Effector memory CD8-positive, alpha-beta T cell (primary cell): ENCODE results near the gene SLC5A4.

Experiments
- ATAC-seq: fragments of 150-1000 bp; cut with Tn5 transposase; replicated peaks from 2 replicates; pipeline ENCODE4 v1.10.0; 2021; ENCODE audit warnings: mild to moderate bottlenecking, moderate library complexity
- DNase-seq, 3 experiments: peaks; one replicate each; pipeline ENCODE4 v3.0.0; 2021
- H3K27ac Mint-ChIP-seq, 2 donors: one replicate each; pipeline ENCODE4 v1.8.0; 2022; ENCODE audit warnings: mild to moderate bottlenecking in 2 of 2, mixed read lengths in 2 of 2, moderate library complexity in 2 of 2
- H3K27me3 Mint-ChIP-seq, 2 donors: one replicate each; pipeline ENCODE4 v1.8.0; 2022; ENCODE audit warnings: mixed read lengths in 2 of 2
- H3K36me3 Mint-ChIP-seq: one replicate; pipeline ENCODE4 v1.8.0; 2022; ENCODE audit warnings: mild to moderate bottlenecking, moderate library complexity, mixed read lengths; ENCODE audit not compliant: insufficient read depth
- H3K4me1 Mint-ChIP-seq, 2 donors: one replicate each; pipeline ENCODE4 v1.8.0; 2022; ENCODE audit warnings: low read depth in 2 of 2, mixed read lengths in 2 of 2
- H3K4me3 Mint-ChIP-seq, 2 donors: one replicate each; pipeline ENCODE4 v1.8.0; 2022; ENCODE audit warnings: mild to moderate bottlenecking in 2 of 2, mixed read lengths in 2 of 2, moderate library complexity in 2 of 2
- H3K9me3 Mint-ChIP-seq, 2 donors: one replicate each; pipeline ENCODE4 v1.8.0; 2022; ENCODE audit warnings: mixed read lengths in 2 of 2

Gene SLC5A4

DNA sequence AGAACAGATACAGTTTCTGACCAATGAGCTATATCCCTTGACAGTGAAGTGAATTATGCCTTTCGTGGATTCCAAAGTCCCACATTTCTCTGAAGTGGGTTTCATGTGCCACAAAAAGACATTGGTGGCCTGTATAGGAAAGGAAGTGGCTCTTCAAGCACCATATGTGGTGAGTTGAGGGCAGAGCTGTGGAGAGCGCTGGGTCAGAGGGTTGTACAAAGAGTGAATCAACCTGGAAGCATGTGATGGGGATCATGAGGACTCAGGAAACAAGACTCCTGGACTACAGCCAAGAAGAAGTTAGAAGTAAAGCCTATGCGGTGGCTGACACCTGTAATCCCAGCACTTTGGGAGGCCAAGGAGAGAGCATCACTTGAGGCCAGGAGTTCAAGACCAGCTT, 579 bp upstream of the SLC5A4 start:
- Mint-ChIP-seq H3K36me3 (no peaks in the 10 kb centered on the region), H3K27ac (no peak overlapping the region), H3K27me3 (peaks cover 38 to 69% of the 10 kb centered on the region in 2 donors), H3K9me3 (no peaks in the 10 kb centered on the region), H3K4me1 (peaks cover 0 to 6% of the 10 kb centered on the region in 2 donors), H3K4me3 (no peak overlapping the region)
- ATAC-seq (no peak), DNase-seq (no peak)

DNA sequence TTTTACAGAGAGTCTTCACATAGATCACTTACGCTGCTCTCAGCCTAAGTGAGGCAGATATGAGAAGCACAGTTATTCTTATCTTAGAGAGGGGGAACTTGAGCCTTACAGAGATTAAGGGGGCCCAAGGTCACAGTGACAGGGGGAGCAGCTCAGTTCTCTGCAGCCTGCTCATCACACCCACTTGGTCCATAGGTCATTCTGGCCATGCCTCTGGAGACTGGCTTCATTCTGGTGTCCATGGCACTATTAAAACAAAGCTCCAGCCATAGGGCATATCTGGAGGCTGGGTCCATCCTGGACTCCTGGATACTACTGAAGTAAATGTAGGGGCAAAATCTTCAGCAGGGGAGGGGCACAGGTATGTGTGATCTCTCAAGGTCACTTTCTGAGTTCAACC, 5.9 kb downstream of the SLC5A4 start:
- Mint-ChIP-seq H3K27me3 (peaks cover 50 to 73% of the 10 kb centered on the region in 2 donors), H3K9me3 (no peaks in the 10 kb centered on the region), H3K36me3 (no peaks in the 10 kb centered on the region), H3K4me3 (no peak overlapping the region), H3K4me1 (no peaks in the 10 kb centered on the region), H3K27ac (no peak overlapping the region)
- ATAC-seq (no peak), DNase-seq (no peak)

DNA sequence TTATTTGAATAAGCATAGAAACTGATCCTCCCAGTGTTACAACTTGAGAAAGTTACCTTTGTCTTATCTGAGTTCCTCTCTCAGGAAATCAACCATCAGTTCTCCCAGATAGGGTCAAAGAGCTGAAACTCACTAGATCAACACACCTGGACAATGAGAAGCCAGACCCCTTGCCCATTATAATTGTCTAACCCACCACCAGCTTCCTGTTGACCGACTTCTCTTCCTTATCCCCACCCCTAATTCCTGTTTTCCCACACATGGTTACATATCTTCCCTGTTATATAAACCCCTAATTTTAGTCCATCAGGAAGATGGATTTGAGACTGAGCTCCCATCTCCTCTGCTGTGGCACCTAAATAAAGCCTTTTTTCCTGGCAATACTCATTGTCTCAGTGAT, 6.9 kb downstream of the SLC5A4 start:
- ATAC-seq (no peak), DNase-seq (no peak)
- H3K9me3 Mint-ChIP-seq, result no peaks in the 10 kb centered on the region
- H3K36me3 Mint-ChIP-seq, result no peaks in the 10 kb centered on the region
- H3K27ac Mint-ChIP-seq, result no peak overlapping the region
- no peak overlapping the region for H3K4me3 Mint-ChIP-seq
- peaks cover 51 to 65% of the 10 kb centered on the region in 2 donors for H3K27me3 Mint-ChIP-seq
- no peaks in the 10 kb centered on the region for H3K4me1 Mint-ChIP-seq

DNA sequence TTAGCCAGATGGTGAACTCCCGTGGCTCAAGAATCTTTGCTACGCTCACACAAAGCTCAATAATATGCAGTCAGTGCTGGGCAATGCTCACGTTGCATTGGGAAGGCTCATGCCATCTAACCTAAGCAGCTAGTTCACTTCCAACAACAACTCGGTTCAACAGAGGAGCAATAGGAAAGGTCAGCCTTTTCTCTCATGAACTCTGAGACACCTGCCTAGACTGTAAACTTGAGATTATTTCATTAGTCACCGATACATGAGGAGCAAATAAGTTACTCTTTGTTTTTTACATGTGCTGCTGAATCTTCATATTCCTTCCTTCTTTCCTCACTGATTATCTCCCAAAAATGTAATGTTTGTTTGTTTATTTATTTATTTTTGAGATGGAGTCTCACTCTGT, 9.0 kb downstream of the SLC5A4 start:
- H3K9me3 Mint-ChIP-seq, result no peaks in the 10 kb centered on the region
- peaks cover 51 to 64% of the 10 kb centered on the region in 2 donors for H3K27me3 Mint-ChIP-seq
- no peaks in the 10 kb centered on the region for H3K4me1 Mint-ChIP-seq
- DNase-seq, result no peak
- H3K4me3 Mint-ChIP-seq, result no peak overlapping the region
- no peaks in the 10 kb centered on the region for H3K36me3 Mint-ChIP-seq
- H3K27ac Mint-ChIP-seq, result no peak overlapping the region
- ATAC-seq, result no peak

- no peak overlapping the region for H3K4me3 Mint-ChIP-seq
- no peak overlapping the region for H3K27ac Mint-ChIP-seq
- peaks cover 48 to 57% of the 10 kb centered on the region in 2 donors for H3K27me3 Mint-ChIP-seq
- no peak for ATAC-seq
- no peaks in the 10 kb centered on the region for H3K4me1 Mint-ChIP-seq
- H3K9me3 Mint-ChIP-seq, result no peaks in the 10 kb centered on the region
- DNase-seq, result no peak
- no peaks in the 10 kb centered on the region for H3K36me3 Mint-ChIP-seq
Observed at GRCh38 chr22:32245042-32245441, 10.1 kb downstream of the SLC5A4 start.

- no peak for ATAC-seq
- no peaks in the 10 kb centered on the region for H3K9me3 Mint-ChIP-seq
- no peak overlapping the region for H3K4me3 Mint-ChIP-seq
- no peak for DNase-seq
- no peaks in the 10 kb centered on the region for H3K36me3 Mint-ChIP-seq
- H3K4me1 Mint-ChIP-seq, result no peaks in the 10 kb centered on the region
- H3K27ac Mint-ChIP-seq, result no peak overlapping the region
- H3K27me3 Mint-ChIP-seq, result peaks cover 43 to 52% of the 10 kb centered on the region in 2 donors
Observed at GRCh38 chr22:32244547-32244946, 10.6 kb downstream of the SLC5A4 start.

DNA sequence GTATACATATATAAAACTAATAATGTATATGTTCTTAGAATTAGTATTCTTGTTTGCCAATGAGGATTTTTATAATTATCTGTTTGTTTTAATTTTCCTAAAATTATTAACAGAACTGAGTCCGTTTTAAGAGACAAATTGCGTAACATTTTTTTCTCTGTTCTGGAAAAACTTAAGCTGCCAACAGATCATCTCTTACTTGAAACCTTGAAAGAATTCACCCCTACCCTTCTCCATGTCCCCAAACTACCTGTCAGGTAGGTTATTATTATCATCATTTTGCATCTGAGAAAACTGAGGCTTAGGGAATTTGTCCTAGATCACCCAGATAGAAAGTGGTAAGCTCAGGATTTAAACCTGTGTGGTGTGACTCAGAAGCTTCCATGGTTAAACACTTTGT, 14.7 kb downstream of the SLC5A4 start:
- Mint-ChIP-seq H3K4me3 (no peak overlapping the region), H3K27ac (no peak overlapping the region), H3K4me1 (no peaks in the 10 kb centered on the region), H3K9me3 (no peaks in the 10 kb centered on the region), H3K27me3 (peaks cover 38 to 47% of the 10 kb centered on the region in 2 donors), H3K36me3 (no peaks in the 10 kb centered on the region)
- DNase-seq, result no peak
- ATAC-seq, result no peak

- no peaks in the 10 kb centered on the region for H3K4me1 Mint-ChIP-seq
- no peak overlapping the region for H3K4me3 Mint-ChIP-seq
- H3K9me3 Mint-ChIP-seq, result no peaks in the 10 kb centered on the region
- no peak overlapping the region for H3K27ac Mint-ChIP-seq
- DNase-seq (no peak), ATAC-seq (no peak)
- peaks cover 5% of the 10 kb centered on the region for H3K36me3 Mint-ChIP-seq
- peaks cover 56 to 66% of the 10 kb centered on the region in 2 donors for H3K27me3 Mint-ChIP-seq
Observed at GRCh38 chr22:32237906-32238305, 17.2 kb downstream of the SLC5A4 start.

- no peaks in the 10 kb centered on the region for H3K4me1 Mint-ChIP-seq
- peaks cover 61 to 69% of the 10 kb centered on the region in 2 donors for H3K27me3 Mint-ChIP-seq
- no peak overlapping the region for H3K4me3 Mint-ChIP-seq
- no peaks in the 10 kb centered on the region for H3K9me3 Mint-ChIP-seq
- no peak for ATAC-seq
- no peak overlapping the region for H3K27ac Mint-ChIP-seq
- no peak for DNase-seq
- H3K36me3 Mint-ChIP-seq, result peaks cover 5% of the 10 kb centered on the region
Observed at GRCh38 chr22:32236970-32237369, 18.2 kb downstream of the SLC5A4 start.

DNA sequence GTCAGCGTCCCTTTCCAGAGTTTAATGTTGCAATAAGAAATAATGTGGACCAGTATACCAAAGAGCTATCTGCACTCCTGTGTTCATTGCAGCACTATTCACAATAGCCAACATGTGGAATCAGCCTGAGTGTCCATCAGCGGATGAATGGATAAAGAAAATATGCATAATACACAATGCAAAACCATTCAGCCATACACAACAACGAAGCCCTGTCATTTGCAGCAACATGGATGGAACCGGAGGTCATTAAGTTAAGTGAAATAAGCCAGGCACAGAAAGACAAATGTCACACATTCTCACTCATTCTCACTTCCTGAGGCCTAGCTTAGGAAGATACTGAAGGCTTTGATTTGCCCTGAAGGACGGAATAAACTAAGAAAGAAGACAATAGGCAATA, 22.1 kb downstream of the SLC5A4 start:
- H3K36me3 Mint-ChIP-seq, result peaks cover 8% of the 10 kb centered on the region

DNA sequence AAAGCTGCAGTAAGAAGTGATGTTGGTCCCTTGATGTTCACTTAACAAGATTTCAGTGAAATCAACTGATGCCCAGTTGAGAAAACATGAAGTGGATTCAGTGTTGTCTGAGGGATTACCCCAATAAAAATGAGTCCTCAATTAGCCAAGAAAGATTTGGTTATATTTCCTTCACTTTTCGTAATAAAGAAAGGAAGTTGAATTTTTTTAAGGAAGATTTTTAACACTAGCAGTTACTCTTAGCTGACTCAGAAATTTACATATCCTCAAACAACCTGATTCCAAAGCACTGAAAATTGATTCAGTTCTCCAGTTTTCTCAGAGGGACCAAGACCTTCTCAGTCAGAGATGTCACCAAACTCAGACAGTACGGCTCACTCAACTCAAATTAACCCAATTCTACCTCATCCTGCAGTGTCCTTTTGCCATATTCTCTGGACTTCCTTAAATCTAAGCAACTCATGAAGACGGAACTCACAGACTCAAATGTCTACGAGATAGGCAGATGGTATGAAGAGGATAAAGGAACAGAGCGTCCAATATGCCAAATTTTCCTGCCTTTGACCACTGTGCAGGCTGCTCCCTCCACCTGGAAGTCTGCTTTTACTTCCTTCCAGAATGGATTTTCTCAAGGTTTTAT, 22.8 kb downstream of the SLC5A4 start:
- H3K4me1 Mint-ChIP-seq, result no peaks in the 10 kb centered on the region
- ATAC-seq, result no peak
- peaks cover 62 to 79% of the 10 kb centered on the region in 2 donors for H3K27me3 Mint-ChIP-seq
- H3K36me3 Mint-ChIP-seq, result peaks cover 8% of the 10 kb centered on the region
- H3K4me3 Mint-ChIP-seq, result no peak overlapping the region
- no peaks in the 10 kb centered on the region for H3K9me3 Mint-ChIP-seq
- DNase-seq, result no peak
- no peak overlapping the region for H3K27ac Mint-ChIP-seq

More for the DNA sequence above, 22.1 kb downstream of the SLC5A4 start:
- H3K27ac Mint-ChIP-seq, result no peak overlapping the region
- H3K27me3 Mint-ChIP-seq, result peaks cover 68 to 84% of the 10 kb centered on the region in 2 donors
- H3K4me1 Mint-ChIP-seq, result no peaks in the 10 kb centered on the region
- no peaks in the 10 kb centered on the region for H3K9me3 Mint-ChIP-seq
- DNase-seq (no peak), ATAC-seq (no peak)
- no peak overlapping the region for H3K4me3 Mint-ChIP-seq

GRCh38 chr22:32226326-32227104, 28.6 kb downstream of the SLC5A4 start:
- Mint-ChIP-seq H3K4me1 (no peaks in the 10 kb centered on the region), H3K27ac (no peak overlapping the region), H3K27me3 (peaks cover 43 to 62% of the 10 kb centered on the region in 2 donors), H3K4me3 (no peak overlapping the region), H3K36me3 (peaks cover 3% of the 10 kb centered on the region), H3K9me3 (no peaks in the 10 kb centered on the region)
- ATAC-seq, result no peak
- DNase-seq, result no peak

DNA sequence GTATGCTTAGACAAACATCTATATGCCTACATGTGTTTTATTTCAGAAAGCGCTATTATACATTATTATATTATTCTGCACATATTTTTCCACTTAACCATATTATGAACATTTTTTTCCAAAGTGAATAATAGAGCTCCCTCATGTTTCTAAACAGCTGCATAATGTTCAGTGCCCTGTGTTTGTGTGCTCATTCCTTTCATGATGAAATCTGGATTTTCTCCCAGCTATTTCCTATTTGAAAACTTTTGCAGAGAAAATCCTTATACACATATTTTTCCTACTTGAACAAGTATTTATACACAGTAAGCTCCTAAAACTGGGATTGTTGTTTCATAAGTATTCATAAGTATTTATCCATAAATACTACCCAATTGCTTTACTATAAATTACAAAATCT, 32.2 kb downstream of the SLC5A4 start:
- no peak for DNase-seq
- Mint-ChIP-seq H3K27ac (no peak overlapping the region), H3K27me3 (peaks cover 25 to 36% of the 10 kb centered on the region in 2 donors), H3K4me1 (no peaks in the 10 kb centered on the region), H3K9me3 (no peaks in the 10 kb centered on the region), H3K4me3 (no peak overlapping the region), H3K36me3 (no peaks in the 10 kb centered on the region)
- no peak for ATAC-seq

- no peaks in the 10 kb centered on the region for H3K9me3 Mint-ChIP-seq
- no peak overlapping the region for H3K27ac Mint-ChIP-seq
- no peaks in the 10 kb centered on the region for H3K36me3 Mint-ChIP-seq
- ATAC-seq, result no peak
- peaks cover 24 to 33% of the 10 kb centered on the region in 2 donors for H3K27me3 Mint-ChIP-seq
- H3K4me1 Mint-ChIP-seq, result no peaks in the 10 kb centered on the region
- no peak overlapping the region for H3K4me3 Mint-ChIP-seq
- DNase-seq, result no peak
Observed at GRCh38 chr22:32219026-32219425, 36.1 kb downstream of the SLC5A4 start.
